OCI-LY3 (cell line): Measurements from ENCODE around the gene PSMB3.

Source experiments
- CTCF ChIP-seq: fragments of 200-600, 300-600 bp; sonication (generic); IDR thresholded peaks from 2 replicates; pipeline ENCODE4 v1.5.1; 2014; ENCODE audit warnings: antibody characterized with exemption, low read length, low read depth
- EZH2phosphoT487 ChIP-seq: fragments of 200-600 bp; shearing (Covaris generic); IDR thresholded peaks from 2 replicates; pipeline ENCODE4 v1.6.1; 2018; ENCODE audit warnings: antibody characterized with exemption, mixed run types, low read depth

- TF ChIP-seq CTCF (no peak), EZH2phosphoT487 (no peak)
Measured at GRCh38 chr17:38768417-38768816, 15.9 kb downstream of the PSMB3 start.
